Measurements from ENCODE around the gene MIA2.
"Not testable (repeated sequence)": the region's sequence is repeated elsewhere in the genome, so short reads cannot be mapped to it uniquely, and the experiment has no call there.

Gene MIA2

DNA sequence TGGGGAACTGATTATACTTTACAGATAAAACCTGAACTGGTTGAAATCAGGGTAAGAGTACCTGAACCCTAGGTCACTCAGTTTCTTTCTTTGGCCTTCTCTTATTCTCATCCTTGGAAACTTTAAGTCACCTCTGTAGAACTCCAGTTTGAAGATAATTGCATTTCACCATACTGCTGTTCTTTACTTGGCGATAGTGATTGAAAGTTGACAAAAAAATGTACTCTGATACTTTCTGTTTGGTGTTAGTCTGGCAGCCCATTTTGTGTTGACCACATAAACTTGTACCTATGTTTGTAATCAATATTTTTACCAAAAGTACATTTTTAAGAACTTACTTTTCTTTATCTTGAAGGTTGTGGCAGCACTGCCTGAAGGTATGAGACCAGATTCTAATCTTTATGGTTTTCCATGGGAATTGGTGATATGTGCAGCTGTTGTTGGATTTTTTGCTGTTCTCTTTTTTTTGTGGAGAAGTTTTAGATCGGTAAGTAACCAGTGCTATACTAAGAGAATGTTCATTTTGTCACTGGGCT is 42.9 kb downstream of the MIA2 start:
- Histone ChIP-seq H3K36me3 (ENCODE audit: control insufficient read depth in 1 of 2, insufficient read depth in 2 of 2, low read depth in 1 of 2, low read length in 2 of 2) (peaks cover 13 to 15% of the 10 kb centered on the region in 2 experiments), H2AK5ac (ENCODE audit: low read length, severe bottlenecking) (no peak overlapping the region), H3K4me1 (ENCODE audit: control insufficient read depth, insufficient read depth, low read depth, low read length) (peaks cover 2% of the 10 kb centered on the region), H2BK15ac (ENCODE audit: low read depth, poor library complexity, severe bottlenecking) (no peak overlapping the region), H3K27me3 (ENCODE audit: control insufficient read depth in 1 of 2, insufficient read depth in 1 of 2, low read length in 2 of 2) (no peaks in the 10 kb centered on the region), H2BK120ac (ENCODE audit: low read depth, low read length) (no peak overlapping the region), H2BK5ac (ENCODE audit: low read depth, low read length, poor library complexity, severe bottlenecking) (no peak overlapping the region), H3K23ac (ENCODE audit: low read length in 2 of 2) (no peak overlapping the region), H3K27ac (ENCODE audit: low read length, poor library complexity, severe bottlenecking) (no peak overlapping the region), H2AFZ (ENCODE audit: low read depth, low read length) (no peak overlapping the region), H3K14ac (ENCODE audit: low read length in 2 of 2) (no peak overlapping the region), H4K91ac (ENCODE audit: low read length) (no peak overlapping the region), H3K4me3 (ENCODE audit: insufficient read depth in 1 of 2, low read depth in 1 of 2, low read length in 2 of 2) (no peak overlapping the region), H3K9me3 (ENCODE audit: control insufficient read depth, low read length) (peaks cover 4% of the 10 kb centered on the region), H3K18ac (ENCODE audit: low read depth in 1 of 2, low read length in 2 of 2) (no peak overlapping the region), H4K8ac (ENCODE audit: low read length) (no peak overlapping the region), H3K79me1 (replicated peaks; ENCODE audit: low read length, poor library complexity, severe bottlenecking) (peaks cover 18% of the 10 kb centered on the region), H3K4ac (ENCODE audit: low read depth in 1 of 2, low read length in 2 of 2) (no peak overlapping the region), H2BK12ac (ENCODE audit: low read length in 2 of 2) (no peak overlapping the region), H3K4me2 (ENCODE audit: low read length, poor library complexity, severe bottlenecking) (no peak overlapping the region), H3K9ac (ENCODE audit: low read length) (no peak overlapping the region)
- WGBS: 100% methylated on average over 1 of the region's 2 CpGs
- no peak for DNase-seq

DNA sequence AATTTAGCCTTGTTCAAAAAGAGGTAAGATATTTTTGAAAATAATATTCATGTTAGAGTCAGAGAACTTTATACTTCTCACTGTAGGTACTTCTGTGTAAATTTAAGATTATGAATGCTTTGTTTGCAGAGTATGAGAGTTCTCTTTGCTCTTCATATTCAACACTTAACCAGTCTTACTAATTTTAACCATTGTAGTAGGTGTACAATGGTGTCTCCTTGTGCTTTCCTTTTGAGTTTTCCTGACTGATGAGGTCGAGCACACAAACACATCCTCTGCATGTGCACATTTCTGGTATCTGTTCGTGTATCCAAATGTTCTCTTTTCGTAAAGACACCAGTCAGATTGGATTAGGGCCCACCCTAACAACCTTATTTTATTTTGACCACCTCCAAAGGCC is 45.8 kb downstream of the MIA2 start:
- H3K18ac ChIP-seq (ENCODE audit: low read depth in 1 of 2, low read length in 2 of 2): no peak overlapping the region
- no peak overlapping the region for H3K23ac ChIP-seq (ENCODE audit: low read length in 2 of 2)
- no peak overlapping the region for H2AFZ ChIP-seq (ENCODE audit: low read depth, low read length)
- no peak overlapping the region for H3K4me3 ChIP-seq (ENCODE audit: insufficient read depth in 1 of 2, low read depth in 1 of 2, low read length in 2 of 2)
- no peak overlapping the region for H2BK12ac ChIP-seq (ENCODE audit: low read length in 2 of 2)
- no peak overlapping the region for H3K27ac ChIP-seq (ENCODE audit: low read length, poor library complexity, severe bottlenecking)
- peaks cover 2% of the 10 kb centered on the region for H3K4me1 ChIP-seq (ENCODE audit: control insufficient read depth, insufficient read depth, low read depth, low read length)
- no peak overlapping the region for H4K8ac ChIP-seq (ENCODE audit: low read length)
- no peak overlapping the region for H2BK15ac ChIP-seq (ENCODE audit: low read depth, poor library complexity, severe bottlenecking)
- no peak for DNase-seq
- peaks cover 21% of the 10 kb centered on the region for H3K79me1 ChIP-seq (replicated peaks; ENCODE audit: low read length, poor library complexity, severe bottlenecking)
- H2BK120ac ChIP-seq (ENCODE audit: low read depth, low read length): no peak overlapping the region
- H3K4me2 ChIP-seq (ENCODE audit: low read length, poor library complexity, severe bottlenecking): no peak overlapping the region
- WGBS: 93% methylated on average over 3 of the region's 3 CpGs
- H3K4ac ChIP-seq (ENCODE audit: low read depth in 1 of 2, low read length in 2 of 2): no peak overlapping the region
- peaks cover 4% of the 10 kb centered on the region for H3K9me3 ChIP-seq (ENCODE audit: control insufficient read depth, low read length)
- no peak overlapping the region for H4K91ac ChIP-seq (ENCODE audit: low read length)
- H2AK5ac ChIP-seq (ENCODE audit: low read length, severe bottlenecking): no peak overlapping the region
- H3K14ac ChIP-seq (ENCODE audit: low read length in 2 of 2): no peak overlapping the region
- no peak overlapping the region for H3K9ac ChIP-seq (ENCODE audit: low read length)
- H3K27me3 ChIP-seq (ENCODE audit: control insufficient read depth in 1 of 2, insufficient read depth in 1 of 2, low read length in 2 of 2): no peaks in the 10 kb centered on the region
- H3K36me3 ChIP-seq (ENCODE audit: control insufficient read depth in 1 of 2, insufficient read depth in 2 of 2, low read depth in 1 of 2, low read length in 2 of 2): peaks cover 17 to 29% of the 10 kb centered on the region in 2 experiments
- no peak overlapping the region for H2BK5ac ChIP-seq (ENCODE audit: low read depth, low read length, poor library complexity, severe bottlenecking)

DNA sequence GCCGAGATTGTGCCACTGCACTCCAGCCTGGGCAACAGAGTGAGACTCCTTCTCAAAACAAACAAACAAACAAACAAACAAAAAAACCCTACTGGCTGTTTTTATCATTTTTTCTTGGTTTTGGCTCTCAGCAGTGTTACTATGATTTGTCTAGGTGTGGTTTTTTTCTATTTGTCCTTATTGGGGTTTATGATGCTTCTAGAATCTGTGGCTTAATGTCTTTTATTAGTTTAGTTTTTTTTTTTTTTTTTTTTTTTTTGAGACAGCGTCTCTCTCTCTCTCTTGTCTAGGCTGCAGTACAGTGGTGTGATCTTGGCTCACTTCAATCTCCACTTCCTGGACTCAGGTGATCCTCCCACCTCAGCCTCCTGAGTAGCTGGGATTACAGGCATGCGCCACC is 47.0 kb downstream of the MIA2 start:
- not testable (repeated sequence) for H2BK15ac ChIP-seq (ENCODE audit: low read depth, poor library complexity, severe bottlenecking); H3K27me3 ChIP-seq (ENCODE audit: control insufficient read depth in 1 of 2, insufficient read depth in 1 of 2, low read length in 2 of 2); H3K4me1 ChIP-seq (ENCODE audit: control insufficient read depth, insufficient read depth, low read depth, low read length); H3K9ac ChIP-seq (ENCODE audit: low read length); H3K4me2 ChIP-seq (ENCODE audit: low read length, poor library complexity, severe bottlenecking); H3K23ac ChIP-seq (ENCODE audit: low read length in 2 of 2); H3K27ac ChIP-seq (ENCODE audit: low read length, poor library complexity, severe bottlenecking); H2BK120ac ChIP-seq (ENCODE audit: low read depth, low read length); H3K4ac ChIP-seq (ENCODE audit: low read depth in 1 of 2, low read length in 2 of 2); H4K91ac ChIP-seq (ENCODE audit: low read length); H4K8ac ChIP-seq (ENCODE audit: low read length); H3K9me3 ChIP-seq (ENCODE audit: control insufficient read depth, low read length); H2BK12ac ChIP-seq (ENCODE audit: low read length in 2 of 2); H3K18ac ChIP-seq (ENCODE audit: low read depth in 1 of 2, low read length in 2 of 2); DNase-seq; H3K4me3 ChIP-seq (ENCODE audit: insufficient read depth in 1 of 2, low read depth in 1 of 2, low read length in 2 of 2); H2AFZ ChIP-seq (ENCODE audit: low read depth, low read length); H2AK5ac ChIP-seq (ENCODE audit: low read length, severe bottlenecking); H2BK5ac ChIP-seq (ENCODE audit: low read depth, low read length, poor library complexity, severe bottlenecking); H3K14ac ChIP-seq (ENCODE audit: low read length in 2 of 2)
- peaks cover 18% of the 10 kb centered on the region for H3K79me1 ChIP-seq (replicated peaks; ENCODE audit: low read length, poor library complexity, severe bottlenecking)
- H3K36me3 ChIP-seq (ENCODE audit: control insufficient read depth in 1 of 2, insufficient read depth in 2 of 2, low read depth in 1 of 2, low read length in 2 of 2): peaks cover 17 to 29% of the 10 kb centered on the region in 2 experiments
- WGBS: 100% methylated on average over 1 of the region's 3 CpGs

DNA sequence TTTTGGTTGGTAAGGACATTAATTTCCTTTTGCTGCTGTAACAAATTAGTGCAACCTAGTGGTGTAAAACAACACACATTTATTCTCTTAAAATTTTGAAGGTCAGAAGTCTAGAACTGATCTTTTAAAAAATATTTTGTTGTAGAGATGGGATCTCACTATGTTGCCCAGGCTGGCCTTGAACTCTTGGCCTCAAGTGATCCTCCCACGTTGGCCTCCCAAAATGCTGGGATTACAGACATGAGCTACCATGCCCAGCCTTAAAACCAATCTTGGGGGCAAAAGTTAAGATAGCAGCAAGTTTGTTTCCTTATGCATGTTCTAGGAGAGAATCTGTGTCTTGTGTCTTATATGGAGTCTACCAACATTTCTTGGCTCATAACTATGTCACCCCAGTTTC is 55.8 kb downstream of the MIA2 start:
- 100% methylated on average over 1 of the region's 1 CpG for WGBS

More for the DNA sequence above, 55.8 kb downstream of the MIA2 start:
- Histone ChIP-seq H3K14ac (ENCODE audit: low read length in 2 of 2) (no peak overlapping the region), H3K18ac (ENCODE audit: low read depth in 1 of 2, low read length in 2 of 2) (no peak overlapping the region), H2BK120ac (ENCODE audit: low read depth, low read length) (no peak overlapping the region), H3K9ac (ENCODE audit: low read length) (no peak overlapping the region), H3K27ac (ENCODE audit: low read length, poor library complexity, severe bottlenecking) (no peak overlapping the region), H3K4ac (ENCODE audit: low read depth in 1 of 2, low read length in 2 of 2) (no peak overlapping the region), H3K4me1 (ENCODE audit: control insufficient read depth, insufficient read depth, low read depth, low read length) (no peaks in the 10 kb centered on the region), H4K8ac (ENCODE audit: low read length) (no peak overlapping the region), H3K4me2 (ENCODE audit: low read length, poor library complexity, severe bottlenecking) (no peak overlapping the region), H2BK15ac (ENCODE audit: low read depth, poor library complexity, severe bottlenecking) (no peak overlapping the region), H2AK5ac (ENCODE audit: low read length, severe bottlenecking) (no peak overlapping the region), H2BK5ac (ENCODE audit: low read depth, low read length, poor library complexity, severe bottlenecking) (no peak overlapping the region), H4K91ac (ENCODE audit: low read length) (no peak overlapping the region), H3K4me3 (ENCODE audit: insufficient read depth in 1 of 2, low read depth in 1 of 2, low read length in 2 of 2) (no peak overlapping the region), H3K79me1 (replicated peaks; ENCODE audit: low read length, poor library complexity, severe bottlenecking) (peaks cover 23% of the 10 kb centered on the region), H2BK12ac (ENCODE audit: low read length in 2 of 2) (no peak overlapping the region), H3K23ac (ENCODE audit: low read length in 2 of 2) (no peak overlapping the region), H2AFZ (ENCODE audit: low read depth, low read length) (no peak overlapping the region), H3K36me3 (ENCODE audit: control insufficient read depth in 1 of 2, insufficient read depth in 2 of 2, low read depth in 1 of 2, low read length in 2 of 2) (peaks cover 15 to 41% of the 10 kb centered on the region in 2 experiments), H3K27me3 (ENCODE audit: control insufficient read depth in 1 of 2, insufficient read depth in 1 of 2, low read length in 2 of 2) (no peaks in the 10 kb centered on the region), H3K9me3 (ENCODE audit: control insufficient read depth, low read length) (no peaks in the 10 kb centered on the region)
- DNase-seq: no peak
